ENCODE measurements around the gene EGFR.

The EGFR gene

GRCh38 chr7:55081068-55081467 is 62.3 kb downstream of the EGFR start:
- DNase-seq (ENCODE audit: low read depth in 2 of 2): no peak

DNA sequence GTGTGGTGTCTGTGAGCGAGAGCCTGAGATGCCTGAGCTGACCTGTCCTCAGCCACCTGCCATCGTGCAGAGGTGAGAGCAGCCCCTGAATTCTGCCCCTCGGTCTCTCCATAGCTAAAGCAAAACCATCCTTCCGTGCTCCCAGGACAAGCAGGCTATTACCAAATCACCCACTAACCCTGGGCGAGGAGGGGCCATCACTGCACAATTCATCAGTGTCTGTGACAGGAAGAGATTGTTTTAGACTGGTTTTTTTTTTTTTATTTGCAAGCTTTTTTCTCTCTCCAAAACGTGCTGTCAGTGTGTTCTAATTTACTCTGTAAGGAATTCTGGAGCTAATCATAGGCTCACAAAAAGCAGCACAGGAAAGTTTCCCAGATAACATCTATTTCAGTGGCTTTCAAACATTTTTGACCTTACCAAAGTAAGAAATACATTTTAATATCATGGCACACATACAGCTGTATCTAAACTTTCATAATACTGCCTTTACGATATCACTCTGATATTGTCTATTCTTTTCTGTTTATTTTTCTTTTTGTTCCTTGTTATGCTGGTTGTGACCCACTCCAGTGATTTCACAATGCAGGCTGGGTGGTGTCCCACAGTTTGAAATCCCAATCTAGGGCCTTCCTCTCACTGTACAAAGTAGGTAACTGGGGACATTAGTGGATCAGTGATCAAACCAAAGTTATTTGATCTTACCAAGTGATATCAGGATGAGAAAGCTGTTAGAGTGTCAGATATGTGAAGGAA is 62.8 kb downstream of the EGFR start:
- no peak for DNase-seq (ENCODE audit: low read depth in 2 of 2)

DNA sequence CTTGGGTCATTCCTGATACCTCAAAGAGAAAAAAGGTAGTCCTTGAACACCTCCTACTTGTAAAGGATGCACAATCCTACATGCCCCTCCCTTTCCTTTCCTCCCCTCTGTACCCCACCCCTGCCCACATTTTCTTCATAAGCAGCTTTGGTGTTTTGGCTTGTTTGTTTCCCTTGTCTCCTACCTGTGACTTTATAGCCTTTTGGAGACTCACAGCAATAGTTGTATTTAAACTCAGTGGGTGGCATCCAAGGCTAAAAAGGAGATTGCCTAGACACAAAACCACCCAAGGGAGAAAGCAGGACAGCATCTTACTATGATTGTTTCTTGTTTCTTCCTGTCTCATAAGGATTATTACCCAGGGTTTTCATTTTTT is 63.4 kb downstream of the EGFR start:
- DNase-seq (ENCODE audit: low read depth in 2 of 2): no peak

DNA sequence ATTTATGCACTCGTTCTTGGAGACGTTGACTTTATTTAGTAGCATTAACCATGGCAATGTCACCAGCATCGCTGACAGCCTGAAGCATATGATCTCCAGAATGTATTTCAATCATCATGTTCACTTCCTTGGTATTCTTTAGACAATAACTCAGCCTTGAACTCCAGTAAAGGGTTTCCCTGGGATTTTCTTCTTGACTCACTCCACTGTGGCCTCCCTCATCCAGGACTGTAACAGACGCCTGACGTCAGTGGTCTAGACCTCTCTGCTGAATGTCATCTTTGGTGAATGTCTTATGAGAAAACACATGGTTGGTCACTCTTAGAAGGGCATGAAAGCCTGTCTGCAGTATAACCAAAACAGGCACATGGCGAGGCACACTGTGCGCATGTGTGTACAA is 64.4 kb downstream of the EGFR start:
- DNase-seq (ENCODE audit: low read depth in 2 of 2): no peak

GRCh38 chr7:55084307-55084706 is 65.5 kb downstream of the EGFR start:
- no peak for DNase-seq (ENCODE audit: low read depth in 2 of 2)

DNA sequence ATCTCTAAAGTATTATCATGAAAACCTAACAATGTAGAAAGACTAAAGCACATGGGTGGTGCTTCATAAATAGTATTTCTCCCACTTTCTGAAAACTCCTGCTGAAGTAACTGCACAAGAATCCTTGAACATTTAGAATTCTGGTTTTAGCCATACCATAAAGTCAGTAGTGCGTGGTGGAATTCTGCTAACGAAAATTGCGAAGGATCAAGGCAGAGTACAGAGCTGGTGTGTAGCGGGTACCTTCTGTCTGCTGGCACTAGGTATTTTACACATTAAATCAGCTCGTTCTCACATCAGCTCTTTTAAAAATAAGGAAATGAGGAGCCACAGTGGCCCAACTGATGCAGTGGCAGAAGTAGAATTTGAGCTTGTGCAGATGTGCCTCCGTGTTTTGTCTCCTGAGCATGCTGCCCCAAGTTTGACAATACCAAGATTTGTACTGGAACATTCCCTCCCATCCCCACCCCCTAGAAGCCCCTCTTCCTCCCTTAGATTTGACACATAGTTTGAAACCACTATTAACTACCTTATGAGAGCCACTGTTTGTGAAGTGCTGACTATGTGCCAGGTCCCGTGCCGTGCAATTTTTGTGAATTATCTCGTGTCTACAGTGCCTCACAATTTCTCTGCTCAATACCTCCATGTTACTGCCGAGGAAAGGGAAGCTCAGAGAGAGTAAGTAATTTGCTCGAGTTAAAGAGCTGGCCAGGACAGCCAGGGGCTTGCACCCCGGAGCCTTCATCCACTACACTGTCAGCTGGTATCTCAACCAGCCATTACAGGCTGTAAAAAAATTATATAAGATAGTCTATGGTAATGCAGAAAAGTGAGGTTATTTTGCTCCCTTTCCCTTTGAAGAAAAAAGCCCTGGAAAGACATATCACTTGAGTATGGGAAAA is 66.9 kb downstream of the EGFR start:
- no peak for DNase-seq (ENCODE audit: low read depth in 2 of 2)

DNA sequence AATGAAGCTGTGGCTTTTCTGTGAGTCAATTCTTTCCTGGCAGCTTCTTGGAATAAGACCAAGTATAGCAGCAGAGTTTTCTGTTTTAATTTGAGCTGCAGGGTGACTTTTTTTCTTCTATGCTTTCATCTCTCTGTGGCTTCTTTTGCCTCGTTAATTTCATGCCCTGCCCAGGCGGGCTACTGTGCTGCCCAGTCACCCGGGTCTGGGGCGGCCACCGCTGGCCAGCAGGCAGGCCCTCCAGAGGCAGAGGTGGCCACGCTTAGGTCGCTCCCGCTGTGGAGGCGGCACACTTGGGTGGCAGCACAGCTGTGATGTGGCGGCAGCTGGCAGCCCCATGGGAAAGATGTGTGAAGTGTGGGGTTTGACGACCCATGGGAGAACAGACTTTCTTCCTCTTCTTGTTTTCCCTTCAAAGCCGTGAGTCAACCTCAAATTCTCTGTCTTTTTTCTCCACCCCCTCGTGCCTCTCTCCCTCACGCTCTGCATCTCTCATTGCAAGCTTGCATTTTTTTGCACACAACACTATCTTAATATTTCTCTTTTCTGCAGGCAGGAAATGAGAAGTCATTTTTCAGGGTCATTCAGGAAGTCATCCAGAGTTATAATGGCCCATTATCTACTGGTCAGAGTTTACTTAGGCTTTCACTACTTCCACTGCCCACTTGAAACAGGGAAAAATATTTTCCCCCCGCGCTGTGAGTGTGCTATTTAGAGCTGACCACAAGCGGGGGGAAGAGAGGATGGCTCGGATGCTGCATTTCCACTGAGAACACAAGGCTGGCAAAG is 67.8 kb downstream of the EGFR start:
- DNase-seq (ENCODE audit: low read depth in 2 of 2): no peak

DNA sequence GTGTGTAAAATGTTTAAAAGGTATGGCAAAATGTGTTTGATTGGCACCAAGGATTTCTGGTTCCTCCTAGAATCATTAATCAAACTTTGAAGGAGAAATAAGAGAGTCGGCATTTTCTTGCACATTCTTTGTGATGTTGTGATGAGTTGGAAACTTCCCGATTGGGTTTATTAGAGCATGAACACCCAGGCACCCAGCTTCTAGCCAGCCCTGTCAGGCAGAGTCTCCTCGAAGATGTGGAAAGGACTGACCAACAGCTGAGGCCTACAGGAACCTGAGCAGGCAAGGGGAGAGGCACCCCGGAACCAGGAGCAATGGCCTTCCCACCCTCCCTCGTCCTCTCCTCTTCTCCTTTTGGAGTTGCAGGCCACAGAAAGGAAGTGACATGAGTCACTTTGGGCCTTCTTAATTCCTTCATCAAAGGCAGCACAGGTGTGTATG is 68.7 kb downstream of the EGFR start:
- DNase-seq (ENCODE audit: low read depth in 2 of 2): no peak

DNA sequence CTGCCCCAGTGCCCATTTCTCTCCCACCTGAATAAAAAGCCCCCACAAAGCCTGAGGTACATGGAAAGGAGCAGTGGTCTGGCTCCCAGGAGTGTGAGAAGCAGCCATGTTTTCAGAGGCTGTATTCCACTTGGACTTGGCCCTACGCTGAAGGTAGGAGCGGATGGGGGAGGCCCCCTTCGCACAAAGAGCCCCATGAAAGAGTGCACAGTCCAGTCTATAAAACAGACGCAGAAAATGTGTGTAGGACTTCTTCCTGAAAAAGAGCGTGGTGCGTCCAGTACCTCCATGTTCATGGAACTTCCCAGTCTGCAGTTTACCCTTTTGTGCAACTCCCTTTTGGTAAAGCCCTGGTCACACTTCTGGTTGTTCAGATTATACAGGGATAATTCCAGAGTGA is 69.3 kb downstream of the EGFR start:
- no peak for DNase-seq (ENCODE audit: low read depth in 2 of 2)

- no peak for DNase-seq (ENCODE audit: low read depth in 2 of 2)
Measured at GRCh38 chr7:55088620-55089019, 69.8 kb downstream of the EGFR start.

- DNase-seq (ENCODE audit: low read depth in 2 of 2): no peak
Measured at GRCh38 chr7:55092186-55092974, 73.6 kb downstream of the EGFR start.

DNA sequence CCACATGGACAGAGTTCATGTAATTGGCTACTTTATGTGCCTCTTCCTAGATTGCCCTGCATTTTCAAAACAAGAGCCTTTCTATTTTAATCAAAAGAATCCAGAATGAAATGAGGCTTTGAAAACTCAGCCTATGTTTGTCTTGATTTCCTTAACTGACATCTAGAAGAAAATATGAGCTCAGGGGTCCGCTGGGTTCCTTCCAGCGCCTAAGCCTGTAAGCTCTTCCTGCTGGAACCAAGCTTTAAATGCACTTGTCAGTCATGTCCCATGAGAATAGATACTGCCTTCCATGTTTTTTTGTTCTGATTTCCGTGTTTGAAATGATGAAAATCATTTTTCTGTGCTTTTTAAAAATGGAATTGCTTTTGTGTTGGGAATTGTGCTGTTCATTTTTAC is 74.2 kb downstream of the EGFR start:
- no peak for DNase-seq (ENCODE audit: low read depth in 2 of 2)

GRCh38 chr7:55093674-55094073 is 74.9 kb downstream of the EGFR start:
- no peak for DNase-seq (ENCODE audit: low read depth in 2 of 2)

GRCh38 chr7:55094092-55094690 is 75.4 kb downstream of the EGFR start:
- DNase-seq (ENCODE audit: low read depth in 2 of 2): no peak

- DNase-seq (ENCODE audit: low read depth in 2 of 2): no peak
Measured at GRCh38 chr7:55095672-55096071, 76.9 kb downstream of the EGFR start.

DNA sequence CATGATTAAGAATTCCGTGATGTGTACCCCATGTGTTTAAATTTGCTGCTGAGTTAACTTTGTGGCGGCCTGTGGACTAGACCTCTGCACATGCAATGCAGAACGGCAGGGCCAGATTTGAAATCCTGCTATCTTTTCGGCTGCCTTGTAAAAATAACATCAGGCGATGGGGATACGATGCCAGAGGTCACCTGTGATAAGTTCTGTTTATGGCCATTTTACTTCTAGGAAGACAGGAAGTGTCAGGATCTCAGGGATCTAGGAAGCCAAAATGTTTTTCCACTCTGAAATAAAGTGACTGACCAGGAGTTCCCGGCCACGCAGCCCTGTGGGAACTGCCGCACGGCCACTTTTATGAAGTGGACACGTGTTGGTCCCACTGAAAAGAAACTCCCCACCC is 77.5 kb downstream of the EGFR start:
- no peak for DNase-seq (ENCODE audit: low read depth in 2 of 2)

GRCh38 chr7:55097100-55097499 is 78.3 kb downstream of the EGFR start:
- no peak for DNase-seq (ENCODE audit: low read depth in 2 of 2)

DNA sequence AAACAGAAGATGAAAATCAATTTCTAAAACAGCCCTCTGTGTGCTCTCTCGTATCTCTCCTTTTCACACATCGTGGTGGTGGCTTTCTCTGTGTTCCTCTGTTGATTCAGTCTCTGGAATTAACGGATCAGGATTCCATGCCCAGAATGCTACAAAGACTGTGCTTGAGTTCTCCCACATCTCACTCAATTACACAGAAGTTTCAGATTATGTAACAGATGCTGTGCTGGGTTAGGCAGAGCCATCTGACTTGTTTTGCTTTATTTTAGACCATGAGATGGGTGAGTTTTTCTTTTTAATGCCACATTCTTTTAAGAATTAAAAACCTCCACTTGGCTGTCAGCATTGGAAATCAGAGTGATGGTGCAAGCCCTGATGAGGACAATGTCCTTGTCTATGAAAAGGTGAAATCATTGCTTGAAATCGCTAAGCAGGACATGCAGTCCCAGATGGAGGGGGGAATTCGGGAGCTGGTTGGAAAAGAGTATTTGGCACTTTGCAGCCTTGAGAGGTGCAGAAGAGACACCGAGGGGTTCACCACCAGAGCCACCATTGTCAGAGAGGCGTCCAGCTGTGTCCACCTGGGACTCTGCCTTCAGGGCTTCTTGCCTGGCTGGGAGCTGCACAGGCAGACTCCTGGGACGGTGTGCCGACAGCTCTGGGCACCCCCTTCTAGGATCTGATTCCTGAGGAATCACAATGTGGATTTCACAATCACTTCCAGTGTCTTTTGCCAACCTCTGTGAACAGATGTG is 80.4 kb downstream of the EGFR start:
- DNase-seq (ENCODE audit: low read depth in 2 of 2): no peak

DNA sequence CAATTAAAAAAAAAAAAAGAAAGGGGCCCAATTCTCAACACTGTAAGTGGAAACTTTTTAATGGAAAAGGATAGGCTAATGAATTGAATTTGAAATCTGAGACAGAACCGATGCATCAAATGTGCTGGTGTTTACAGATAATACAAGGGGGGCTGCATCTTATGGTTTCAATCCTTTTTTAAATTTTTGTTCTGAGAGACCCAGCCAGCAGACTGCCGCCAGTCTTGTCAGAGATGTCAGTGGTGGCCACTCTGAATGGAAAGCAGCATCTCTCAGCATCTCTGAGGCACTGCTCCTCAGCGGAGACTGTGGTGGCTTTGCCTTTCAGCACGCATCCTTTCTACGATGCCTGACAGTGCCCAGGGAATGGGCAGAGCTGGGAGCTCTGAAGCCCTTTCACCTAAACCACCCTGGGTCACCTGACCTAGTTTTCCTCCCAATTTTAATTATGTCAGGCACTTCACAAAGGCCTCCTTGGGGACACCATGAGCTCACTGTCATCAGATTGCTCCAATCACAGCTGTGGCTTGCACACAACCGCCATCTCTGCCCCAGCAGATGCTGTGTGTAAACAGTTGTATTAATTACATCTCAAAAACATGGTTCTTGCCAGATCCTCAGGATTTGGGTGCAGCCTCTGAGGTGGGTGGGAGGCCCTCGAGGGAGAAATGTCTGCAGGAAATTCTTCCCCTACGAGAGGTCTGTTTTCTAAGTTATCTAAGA is 81.2 kb downstream of the EGFR start:
- no peak for DNase-seq (ENCODE audit: low read depth in 2 of 2)

Data from stimulated activated CD8-positive, alpha-beta memory T cell treated with anti-CD3 and anti-CD28 coated beads, Interleukin-7, amount 100 ng/mL, for 4 hours (primary cell).